Measurements from ENCODE around the gene PCDHB5.

Gene PCDHB5

GRCh38 chr5:141186897-141187512 lies 52.0 kb downstream of the PCDHB5 start, which contains the start of gene PCDHB9:
Gene PCDHB9 (plus strand): TSS chr5:141187161. CDS start chr5:141187319, 158 bp downstream.
- Histone ChIP-seq H3K9ac (ENCODE audit: low read depth, low read length) (no peak within 1 kb of the TSS), H3K4me3 (ENCODE audit: low read depth, low read length) (no peak within 1 kb of the TSS), H3K4me1 (ENCODE audit: control insufficient read depth, insufficient read depth, low read length) (no peaks in the 10 kb centered on the region), H3K36me3 (ENCODE audit: control insufficient read depth, insufficient read depth, low read length) (no peaks in the 10 kb centered on the region), H3K27me3 (ENCODE audit: control insufficient read depth, insufficient read depth, low read length) (no peaks in the 10 kb centered on the region), H3K9me3 (ENCODE audit: control insufficient read depth, insufficient read depth, low read length) (no peaks in the 10 kb centered on the region)

Measured in iPS-15b (cell line).